Pancreas (tissue), 10 donors: ENCODE data around the gene CPLX1. TPM values are rescaled to one million over a fixed set of nuclear protein-coding genes. Genes with fewer than 3 reads are reported as not detected.
A peak's percentile ranks its signal among the peaks of the same experiment; 100 is the strongest.

Source experiments
- ATAC-seq, 4 donors: fragments of 200-7000 bp; cut with Tn5 transposase; one replicate each; pipeline versions ENCODE4 v1.8.0 to v1.9.1; 2020; ENCODE audit warnings: mild to moderate bottlenecking in 4 of 4, moderate library complexity in 4 of 4
- DNase-seq, 6 donors: peaks; one replicate each; pipeline ENCODE4 v3.0.0-alpha.2; 2020
- FAIRE-seq: peaks from 2 replicates; lab custom pipeline; 2012; peaks lifted over from hg19 to GRCh38; lab: Jason Lieb, UNC
- H3K27ac ChIP-seq, 4 donors: fragments of 200-600 bp; sonication (generic); 1 replicate in 3 of 4; 2 replicates in 1 of 4; pipeline versions ENCODE4 v1.5.0 to v1.8.0; 2020
- H3K27me3 ChIP-seq, 4 donors: fragments of 200-600 bp; one replicate each; pipeline ENCODE4 v1.8.0; 2021
- H3K36me3 ChIP-seq, 3 donors: fragments of 200-600 bp; sonication (generic) in 1 of 3; one replicate each; pipeline versions ENCODE4 v1.5.0 to v1.8.0; 2020 to 2021
- H3K4me1 ChIP-seq, 3 donors: fragments of 200-600 bp; one replicate each; pipeline ENCODE4 v1.8.0; 2021
- H3K4me3 ChIP-seq, 4 donors: fragments of 200-600 bp; sonication (generic) in 2 of 4; one replicate each; pipeline versions ENCODE4 v1.5.0 to v1.8.0; 2020 to 2021
- H3K9me3 ChIP-seq, 4 donors: fragments of 200-600 bp; one replicate each; pipeline ENCODE4 v1.8.0; 2021
- WGBS, 2 donors: extraction: QIAGEN DNeasy Blood & Tissue Kit; methylation state at CpG; one replicate each; pipeline ENCODE4 v1.1.7; 2013; 5-methylcytosine and 5-hydroxymethylcytosine counted together
- intact Hi-C, 3 donors: fragments of 100-400 bp; cut with DNase I; formaldehyde crosslinking; loops; one replicate each; pipeline versions ENCODE4 v1.11.1 to v1.14.2; 2022
- polyA plus RNA-seq, 2 donors: library from polyadenylated mRNA; stranded (reverse); fragments of 200-250 nt; gene quantifications; one replicate each; pipeline ENCODE4 v1.2.3, GENCODE V29; 2013
- total RNA-seq, 6 donors: library from RNA; stranded (reverse); fragmentation: NEBNext Ultra II Directional in 4 of 6; extraction: Animal tissue kit (Norgen Biotek cat#: 25700) in 4 of 6; gene quantifications; one replicate each; pipeline versions ENCODE4 v1.2.1 to v1.2.4, GENCODE V29; 2021 to 2023
- TF ChIP-seq, protein P1 (sequence below), 4 donors: fragments of 200-600 bp; sonication (generic) in 3 of 4; IDR thresholded peaks; one replicate each; pipeline versions ENCODE4 v1.5.0 to v1.8.0; 2021; ENCODE audit warnings: antibody characterized with exemption in 4 of 4
- donor health status: healthy with polysubstance abuse.
- donor health status: DM: no; HTN: no; CAD: no; lungs with moderate emphysema.
- donor health status: DM: no; HTN: no; CAD: no.
- donor health status: control.
- donor health status: control.
- donor health status: Bipolar disorder and iron deficiency.
- donor health status: DM: yes; HTN: yes; CAD: no.
- donor health status: DM: no; HTN: no; CAD: no.
- donor health status: DM: no; HTN: no; CAD: no.
- donor health status: DM: yes; HTN: yes; CAD: no.

CPLX1 gene
- total and polyA plus RNA-seq, 8 donors: 0.51 to 7.7 (median 1.4) TPM

DNA sequence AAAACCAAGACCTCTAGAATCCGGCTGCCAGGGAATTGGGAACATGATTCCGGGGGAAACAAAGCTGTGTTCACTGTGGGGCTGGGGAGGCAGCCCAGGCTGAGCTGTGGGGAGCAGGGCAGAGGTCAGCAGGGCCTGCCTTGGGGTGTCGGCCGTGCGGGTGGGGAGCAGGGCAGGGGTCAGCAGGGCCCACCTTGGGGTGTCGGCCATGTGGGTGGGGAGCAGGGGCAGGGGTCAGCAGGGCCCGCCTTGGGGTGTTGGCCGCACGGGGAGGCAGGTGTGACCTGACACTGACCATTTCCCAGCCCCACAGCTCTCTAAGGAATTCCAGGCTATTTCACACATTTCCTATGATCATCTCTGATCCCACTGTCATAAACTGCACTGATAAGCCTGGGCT lies 45.6 kb upstream of the CPLX1 start:
- DNase-seq: peak in 1 of 6 donors; percentile 39
- 95 to 97% methylated on average over 9 of the region's 9 CpGs for WGBS, 2 donors

DNA sequence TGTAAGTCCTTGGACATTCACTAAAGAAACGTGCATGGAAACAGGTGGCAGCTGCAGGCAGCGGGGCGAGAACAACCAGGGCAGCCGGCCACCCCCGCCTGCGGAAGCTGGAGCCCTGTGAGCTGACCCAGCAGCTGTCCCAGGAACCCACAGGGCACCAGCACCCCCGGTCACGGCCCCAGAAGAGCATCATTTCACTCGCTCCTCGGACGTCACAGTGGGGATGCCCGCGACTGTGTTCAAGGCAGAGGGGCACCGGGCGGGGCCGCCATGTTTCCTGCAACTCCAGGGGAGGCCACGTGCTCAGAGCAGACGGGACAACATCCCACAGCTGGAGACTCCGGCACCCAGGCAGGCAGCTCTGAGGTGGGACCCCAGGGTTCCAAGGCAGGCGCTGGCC lies 45.0 kb upstream of the CPLX1 start:
- FAIRE-seq: no peak

More for the DNA sequence above, 45.6 kb upstream of the CPLX1 start:
- TF ChIP-seq, protein P1, sequence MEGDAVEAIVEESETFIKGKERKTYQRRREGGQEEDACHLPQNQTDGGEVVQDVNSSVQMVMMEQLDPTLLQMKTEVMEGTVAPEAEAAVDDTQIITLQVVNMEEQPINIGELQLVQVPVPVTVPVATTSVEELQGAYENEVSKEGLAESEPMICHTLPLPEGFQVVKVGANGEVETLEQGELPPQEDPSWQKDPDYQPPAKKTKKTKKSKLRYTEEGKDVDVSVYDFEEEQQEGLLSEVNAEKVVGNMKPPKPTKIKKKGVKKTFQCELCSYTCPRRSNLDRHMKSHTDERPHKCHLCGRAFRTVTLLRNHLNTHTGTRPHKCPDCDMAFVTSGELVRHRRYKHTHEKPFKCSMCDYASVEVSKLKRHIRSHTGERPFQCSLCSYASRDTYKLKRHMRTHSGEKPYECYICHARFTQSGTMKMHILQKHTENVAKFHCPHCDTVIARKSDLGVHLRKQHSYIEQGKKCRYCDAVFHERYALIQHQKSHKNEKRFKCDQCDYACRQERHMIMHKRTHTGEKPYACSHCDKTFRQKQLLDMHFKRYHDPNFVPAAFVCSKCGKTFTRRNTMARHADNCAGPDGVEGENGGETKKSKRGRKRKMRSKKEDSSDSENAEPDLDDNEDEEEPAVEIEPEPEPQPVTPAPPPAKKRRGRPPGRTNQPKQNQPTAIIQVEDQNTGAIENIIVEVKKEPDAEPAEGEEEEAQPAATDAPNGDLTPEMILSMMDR (IDR thresholded peaks at IDR 0.05): no peak
- no peaks in the 10 kb centered on the region for H3K4me1 ChIP-seq
- ATAC-seq (no peak), FAIRE-seq (no peak)
- no peak overlapping the region for H3K27ac ChIP-seq
- H3K27me3 ChIP-seq: no peaks in the 10 kb centered on the region
- no peak overlapping the region for H3K4me3 ChIP-seq
- H3K9me3 ChIP-seq: no peaks in the 10 kb centered on the region
- peaks cover 0 to 38% (median 20%) of the 10 kb centered on the region in 3 donors for H3K36me3 ChIP-seq
- intact Hi-C loops: no loop called here

DNA sequence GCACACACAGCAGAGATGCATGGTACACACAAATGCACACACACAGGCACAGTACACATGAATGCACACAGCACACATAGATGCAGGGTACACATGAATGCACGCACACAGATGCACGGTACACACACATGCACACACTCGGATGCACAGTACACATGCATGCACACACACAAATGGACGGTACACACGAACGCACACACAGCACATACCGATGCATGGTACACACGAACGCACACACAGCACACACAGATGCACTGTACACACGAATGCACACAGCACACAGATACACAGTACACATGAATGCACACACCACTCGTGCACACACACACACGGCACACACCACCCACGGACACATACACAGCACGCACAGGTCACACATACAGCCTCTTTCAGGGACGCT lies 43.8 kb upstream of the CPLX1 start:
- ATAC-seq: no peak
- Histone ChIP-seq H3K9me3 (no peaks in the 10 kb centered on the region), H3K27ac (no peak overlapping the region), H3K4me3 (no peak overlapping the region), H3K36me3 (peaks cover 0 to 43% (median 19%) of the 10 kb centered on the region in 3 donors), H3K27me3 (no peaks in the 10 kb centered on the region), H3K4me1 (no peaks in the 10 kb centered on the region)
- TF ChIP-seq, protein P1 (IDR thresholded peaks at IDR 0.05): no peak
- FAIRE-seq: no peak
- WGBS, 2 donors: 96 to 97% methylated on average over 15 of the region's 15 CpGs
- intact Hi-C loops: no loop called here
- DNase-seq: peak in 1 of 6 donors; percentile 6

More for the DNA sequence above, 45.0 kb upstream of the CPLX1 start:
- DNase-seq: peak in 1 of 6 donors; percentile 73
- TF ChIP-seq, protein P1 (IDR thresholded peaks at IDR 0.05): no peak
- Histone ChIP-seq H3K27me3 (no peaks in the 10 kb centered on the region), H3K9me3 (no peaks in the 10 kb centered on the region), H3K4me1 (no peaks in the 10 kb centered on the region), H3K36me3 (peaks cover 0 to 38% (median 18%) of the 10 kb centered on the region in 3 donors), H3K4me3 (no peak overlapping the region), H3K27ac (no peak overlapping the region)
- intact Hi-C loops: no loop called here
- no peak for ATAC-seq
- 97% methylated on average over 20 of the region's 20 CpGs for WGBS, 2 donors

DNA sequence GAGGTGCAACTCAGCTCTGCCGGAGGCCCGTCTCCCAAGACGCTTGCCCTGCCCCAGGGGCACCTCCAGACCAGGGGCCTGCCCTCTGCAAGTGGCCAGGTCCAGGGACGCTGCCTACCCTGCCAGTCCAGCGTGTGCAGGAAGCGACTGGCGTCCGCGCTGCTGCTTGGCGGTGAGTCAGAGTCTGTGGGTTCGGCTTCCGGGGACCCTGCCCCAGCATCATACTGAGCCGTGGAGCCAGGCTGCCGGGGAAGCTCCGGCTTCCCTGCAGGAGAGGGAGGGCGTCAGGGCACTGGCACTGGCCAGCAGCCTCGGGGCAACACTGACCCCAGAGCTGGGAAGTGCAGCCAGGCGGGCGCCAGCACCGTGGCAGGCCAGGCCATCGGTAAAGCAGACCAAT lies 42.5 kb upstream of the CPLX1 start:
- no peaks in the 10 kb centered on the region for H3K27me3 ChIP-seq
- TF ChIP-seq, protein P1 (IDR thresholded peaks at IDR 0.05): no peak
- no peaks in the 10 kb centered on the region for H3K4me1 ChIP-seq
- DNase-seq (peak in 2 of 6 donors; percentile 19 to 65), FAIRE-seq (no peak), ATAC-seq (no peak)
- H3K9me3 ChIP-seq: no peaks in the 10 kb centered on the region
- no peak overlapping the region for H3K4me3 ChIP-seq
- no peak overlapping the region for H3K27ac ChIP-seq
- intact Hi-C loops: no loop called here
- 97 to 98% methylated on average over 21 of the region's 21 CpGs for WGBS, 2 donors
- H3K36me3 ChIP-seq: peaks cover 0 to 49% (median 26%) of the 10 kb centered on the region in 3 donors

DNA sequence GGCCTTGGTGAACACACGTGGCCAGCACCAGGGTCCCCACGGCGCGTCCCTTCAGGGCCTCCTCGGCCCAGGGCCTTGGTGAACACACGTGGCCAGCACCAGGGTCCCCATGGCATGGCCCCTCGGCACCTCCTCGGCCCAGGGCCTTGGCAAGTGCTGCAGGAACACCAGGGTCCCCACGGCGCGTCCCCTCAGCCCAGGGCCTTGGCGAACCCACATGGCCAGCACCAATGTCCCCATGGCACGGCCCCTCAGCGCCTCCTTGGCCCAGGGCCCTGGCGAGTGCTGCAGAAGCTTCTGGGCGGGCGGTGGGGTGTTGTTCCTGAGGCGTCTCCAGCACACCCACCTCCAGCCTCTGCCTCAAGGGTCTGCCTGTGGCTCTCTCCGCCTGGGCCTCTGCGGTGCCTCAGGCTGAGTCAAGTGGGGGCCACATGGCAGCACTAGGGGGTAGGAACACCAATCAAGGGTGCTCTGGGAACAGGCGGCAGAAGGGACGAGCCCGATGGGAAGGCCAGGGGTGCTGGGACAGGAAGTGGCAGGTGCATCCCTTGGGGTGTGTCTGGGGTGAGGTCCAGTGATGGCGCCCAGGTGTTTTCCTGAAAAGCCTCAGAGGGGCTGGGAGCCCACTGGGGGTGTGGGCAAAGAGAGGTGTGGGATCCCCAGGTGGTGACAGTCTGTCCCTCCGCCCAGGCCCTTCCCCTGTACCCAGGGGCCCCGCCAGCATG lies 41.8 kb upstream of the CPLX1 start:
- no peaks in the 10 kb centered on the region for H3K27me3 ChIP-seq
- H3K9me3 ChIP-seq: no peaks in the 10 kb centered on the region
- H3K4me3 ChIP-seq: no peak overlapping the region
- no peak overlapping the region for H3K27ac ChIP-seq
- TF ChIP-seq, protein P1 (IDR thresholded peaks at IDR 0.05): no peak
- no peaks in the 10 kb centered on the region for H3K4me1 ChIP-seq
- FAIRE-seq (no peak), DNase-seq (peak in 1 of 6 donors; percentile 71), ATAC-seq (no peak)
- WGBS, 2 donors: 91% methylated on average over 26 of the region's 26 CpGs
- intact Hi-C loops: no loop called here
- peaks cover 3 to 54% (median 26%) of the 10 kb centered on the region in 3 donors for H3K36me3 ChIP-seq
